A673 (cell line): ENCODE measurements around the gene BCL2L2. TPM values are rescaled to one million over a fixed set of nuclear protein-coding genes. Genes with fewer than 3 reads are reported as not detected.

Experiments used
- BruUV-seq: library from RNA; stranded (reverse); fragments of 400-500 nt; replicated peaks from 2 replicates; lab custom pipeline; 2021; lab: Mats Ljungman, UMichigan
- CTCF ChIA-PET: fragments of 300-600 bp; sonication (Branson Sonifier 250); formaldehyde crosslinking; loops from one replicate; lab custom pipeline; 2022; ENCODE audit warnings: antibody characterized with exemption; lab: Charles Lee
- POLR2A ChIA-PET: fragments of 300-600 bp; sonication (Branson Sonifier 250); formaldehyde crosslinking; loops from one replicate; lab custom pipeline; 2022; ENCODE audit warnings: antibody characterized with exemption; ENCODE audit not compliant: low non-redundant PET; lab: Charles Lee
- DNase-seq: peaks from one replicate; pipeline ENCODE4 v3.0.0-alpha.2; 2015; ENCODE audit warnings: low spot score
- H3K27ac ChIP-seq: fragments of 200-600 bp; sonication (generic); 2 replicates; pipeline ENCODE4 v1.5.1; 2016; ENCODE audit warnings: mixed run types, low read depth, mild to moderate bottlenecking, mixed read lengths, antibody characterized with exemption, low read length; ENCODE audit not compliant: poor library complexity, severe bottlenecking
- H3K27me3 ChIP-seq: fragments of 200-600 bp; sonication (generic); replicated peaks from 2 replicates; pipeline ENCODE4 v1.6.1; 2017; ENCODE audit warnings: mixed run types, low read depth, mild to moderate bottlenecking, mixed read lengths, antibody characterized with exemption, low read length; ENCODE audit not compliant: insufficient read depth, poor library complexity
- H3K36me3 ChIP-seq: fragments of 200-600 bp; sonication (generic); 2 replicates; pipeline ENCODE4 v1.6.1; 2016; ENCODE audit warnings: mixed run types, mild to moderate bottlenecking, mixed read lengths, antibody characterized with exemption, low read length; ENCODE audit not compliant: insufficient read depth, poor library complexity, severe bottlenecking
- H3K4me1 ChIP-seq: fragments of 200-600 bp; sonication (generic); 2 replicates; pipeline ENCODE4 v1.6.1; 2017; ENCODE audit warnings: mixed run types, mild to moderate bottlenecking, mixed read lengths, antibody characterized with exemption, low read length; ENCODE audit not compliant: insufficient read depth, poor library complexity, severe bottlenecking
- H3K4me3 ChIP-seq: fragments of 200-600 bp; sonication (generic); 2 replicates; pipeline ENCODE4 v1.5.1; 2016; ENCODE audit warnings: low read depth, mixed run types, mild to moderate bottlenecking, mixed read lengths, low read length; ENCODE audit not compliant: poor library complexity, severe bottlenecking
- H3K9me3 ChIP-seq: fragments of 200-600 bp; sonication (generic); 2 replicates; pipeline ENCODE4 v1.6.1; 2016; ENCODE audit warnings: mixed run types, low read depth, mild to moderate bottlenecking, mixed read lengths, antibody characterized with exemption, low read length; ENCODE audit not compliant: poor library complexity, severe bottlenecking
- EZH2 ChIP-seq: fragments of 200-600 bp; sonication (generic); IDR thresholded peaks from 2 replicates; pipeline ENCODE4 v1.6.1; 2017; ENCODE audit warnings: borderline replicate concordance, low read depth, mild to moderate bottlenecking, mixed read lengths, antibody characterized with exemption, low read length; ENCODE audit not compliant: poor library complexity, severe bottlenecking
- intact Hi-C: fragments of 100-400 bp; cut with micrococcal nuclease; formaldehyde crosslinking; loops from one replicate; pipeline ENCODE4 v1.10.0; 2022; ENCODE audit not compliant: unreplicated experiment
- total RNA-seq: library from RNA; stranded (reverse); gene quantifications from 2 replicates; pipeline ENCODE4 v1.2.3, GENCODE V29; 2021
- TF ChIP-seq, protein P1 (sequence below): fragments of 300-800, 200-600 bp; sonication (generic); conservative IDR thresholded peaks from 2 replicates; pipeline ENCODE4 v1.5.1; 2017; ENCODE audit warnings: low read depth, mild to moderate bottlenecking, antibody characterized with exemption, low read length, moderate library complexity, mixed read lengths

The BCL2L2 gene
- total RNA-seq, 1 experiment from 2014 or later: 22.8 TPM

DNA sequence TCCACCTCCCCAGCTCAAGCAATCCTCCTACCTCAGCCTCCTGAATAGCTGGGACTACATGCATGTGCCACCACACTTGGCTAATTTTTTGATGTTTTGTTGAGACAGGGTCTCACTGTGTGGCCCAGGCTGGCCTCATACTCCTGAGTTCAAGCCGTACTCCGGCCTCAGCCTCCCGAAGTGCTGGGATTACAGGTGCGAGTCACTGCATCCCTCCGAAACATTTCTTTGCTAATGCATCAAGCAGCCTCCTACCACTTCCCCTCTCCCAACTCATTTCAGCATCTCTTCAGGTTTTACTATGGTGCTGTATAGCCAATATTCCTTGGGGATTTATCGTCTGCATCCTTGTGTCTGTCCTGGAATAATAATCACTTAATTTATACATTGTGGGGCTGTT, 48.4 kb downstream of the BCL2L2 start:
- no peak overlapping the region for H3K27ac ChIP-seq
- TF ChIP-seq, protein P1, sequence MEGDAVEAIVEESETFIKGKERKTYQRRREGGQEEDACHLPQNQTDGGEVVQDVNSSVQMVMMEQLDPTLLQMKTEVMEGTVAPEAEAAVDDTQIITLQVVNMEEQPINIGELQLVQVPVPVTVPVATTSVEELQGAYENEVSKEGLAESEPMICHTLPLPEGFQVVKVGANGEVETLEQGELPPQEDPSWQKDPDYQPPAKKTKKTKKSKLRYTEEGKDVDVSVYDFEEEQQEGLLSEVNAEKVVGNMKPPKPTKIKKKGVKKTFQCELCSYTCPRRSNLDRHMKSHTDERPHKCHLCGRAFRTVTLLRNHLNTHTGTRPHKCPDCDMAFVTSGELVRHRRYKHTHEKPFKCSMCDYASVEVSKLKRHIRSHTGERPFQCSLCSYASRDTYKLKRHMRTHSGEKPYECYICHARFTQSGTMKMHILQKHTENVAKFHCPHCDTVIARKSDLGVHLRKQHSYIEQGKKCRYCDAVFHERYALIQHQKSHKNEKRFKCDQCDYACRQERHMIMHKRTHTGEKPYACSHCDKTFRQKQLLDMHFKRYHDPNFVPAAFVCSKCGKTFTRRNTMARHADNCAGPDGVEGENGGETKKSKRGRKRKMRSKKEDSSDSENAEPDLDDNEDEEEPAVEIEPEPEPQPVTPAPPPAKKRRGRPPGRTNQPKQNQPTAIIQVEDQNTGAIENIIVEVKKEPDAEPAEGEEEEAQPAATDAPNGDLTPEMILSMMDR: no peak
- TF ChIP-seq EZH2: no peak
- peaks cover 36% of the 10 kb centered on the region for H3K36me3 ChIP-seq
- POLR2A ChIA-PET: no interaction called here
- H3K9me3 ChIP-seq: no peaks in the 10 kb centered on the region
- DNase-seq: no peak
- H3K4me1 ChIP-seq: peaks cover 5% of the 10 kb centered on the region
- CTCF ChIA-PET: no interaction called here
- BruUV-seq: no TSS peak
- intact Hi-C loops: no loop called here
- H3K27me3 ChIP-seq: no peaks in the 10 kb centered on the region
- H3K4me3 ChIP-seq: no peak overlapping the region

DNA sequence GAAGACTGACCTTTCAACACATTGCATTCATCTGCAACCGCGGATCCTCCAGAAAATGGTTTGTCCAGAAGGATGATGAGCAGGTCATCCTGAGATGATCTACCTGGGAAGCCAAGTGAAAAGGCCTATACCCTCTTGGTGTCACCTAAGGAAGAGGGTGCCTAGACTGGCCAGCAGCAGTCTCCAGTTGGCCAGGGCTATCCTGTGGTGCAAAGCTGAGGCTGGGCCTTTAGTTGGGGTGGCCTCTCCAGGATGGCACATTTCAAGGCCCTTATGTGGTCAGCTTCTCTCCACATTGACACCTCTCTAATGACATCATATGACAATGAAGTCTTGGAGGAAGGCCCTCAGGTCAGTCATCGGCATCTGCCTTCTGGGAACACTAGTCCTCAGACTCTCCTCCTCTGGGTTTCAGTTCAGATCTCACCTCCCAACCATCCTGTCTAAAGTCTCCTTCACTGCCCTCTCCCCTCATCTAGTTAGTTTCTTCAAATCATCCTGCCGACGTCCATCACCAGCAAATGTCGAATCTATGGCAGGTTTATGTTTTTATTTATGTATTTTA, 49.3 kb downstream of the BCL2L2 start:
- Histone ChIP-seq H3K4me3 (no peak overlapping the region), H3K9me3 (no peaks in the 10 kb centered on the region), H3K27me3 (no peaks in the 10 kb centered on the region), H3K27ac (no peak overlapping the region), H3K36me3 (peaks cover 44% of the 10 kb centered on the region), H3K4me1 (peaks cover 5% of the 10 kb centered on the region)
- intact Hi-C loops: no loop called here
- TF ChIP-seq, protein P1: no peak
- TF ChIP-seq EZH2: no peak
- ChIA-PET POLR2A (no interaction called here), CTCF (no interaction called here)
- no TSS peak for BruUV-seq
- no peak for DNase-seq

DNA sequence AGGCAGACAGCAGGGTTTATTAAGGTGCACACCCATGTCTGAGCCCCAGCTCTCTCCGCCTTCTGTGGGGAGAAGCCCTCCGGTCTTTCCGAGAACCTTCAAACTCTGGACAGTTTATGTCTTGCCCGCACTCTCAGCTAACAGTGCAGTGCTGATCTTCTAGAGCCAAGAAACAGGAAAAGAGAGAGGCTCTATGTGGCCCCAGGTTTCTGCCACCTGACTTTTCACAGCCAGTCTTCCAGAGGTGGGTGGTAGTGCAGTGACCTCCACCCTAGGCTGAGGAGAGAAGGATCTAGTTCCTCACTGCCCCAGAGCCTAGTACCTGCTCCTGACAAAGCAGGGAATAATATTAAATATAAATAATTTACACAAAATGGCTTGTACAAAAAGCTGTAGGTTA, 50.0 kb downstream of the BCL2L2 start:
- TF ChIP-seq, protein P1: no peak
- TF ChIP-seq EZH2: no peak
- Histone ChIP-seq H3K4me1 (peaks cover 3% of the 10 kb centered on the region), H3K36me3 (peaks cover 50% of the 10 kb centered on the region), H3K27ac (no peak overlapping the region), H3K4me3 (no peak overlapping the region), H3K27me3 (no peaks in the 10 kb centered on the region), H3K9me3 (no peaks in the 10 kb centered on the region)
- intact Hi-C loops: no loop called here
- POLR2A ChIA-PET: no interaction called here
- BruUV-seq: no TSS peak
- CTCF ChIA-PET: no interaction called here
- DNase-seq: no peak
